Lung (tissue), 12 donors: ENCODE data around the gene CD47. TPM values are rescaled to one million over a fixed set of nuclear protein-coding genes. Genes with fewer than 3 reads are reported as not detected.

Experiments used
- ATAC-seq: fragments of 200-7000 bp; cut with Tn5 transposase; one replicate; pipeline ENCODE4 v1.9.1; 2020; ENCODE audit warnings: moderate number of reproducible peaks; ENCODE audit not compliant: insufficient read depth, low FRiP score
- DNase-seq, 3 donors: peaks; one replicate each; pipeline ENCODE4 v3.0.0-alpha.2; 2013 to 2017
- H3K27ac ChIP-seq, 2 donors: one replicate each; pipeline ENCODE4 v1.5.1; 2013; ENCODE audit warnings: mild to moderate bottlenecking in 2 of 2, moderate library complexity in 2 of 2, control low read depth in 1 of 2, inconsistent platforms in 1 of 2, low read depth in 1 of 2, low read length in 1 of 2
- H3K27me3 ChIP-seq, 3 donors: one replicate each; pipeline ENCODE4 v1.5.1; 2013; ENCODE audit warnings: low read length in 2 of 3; ENCODE audit not compliant: control insufficient read depth in 3 of 3, insufficient read depth in 3 of 3
- H3K36me3 ChIP-seq, 4 donors: one replicate each; pipeline ENCODE4 v1.5.1; 2013; ENCODE audit warnings: low read length in 4 of 4, mild to moderate bottlenecking in 1 of 4, moderate library complexity in 1 of 4; ENCODE audit not compliant: control insufficient read depth in 4 of 4, insufficient read depth in 4 of 4
- H3K4me1 ChIP-seq, 5 donors: one replicate each; pipeline ENCODE4 v1.5.1; 2013; ENCODE audit warnings: low read length in 5 of 5, mild to moderate bottlenecking in 2 of 5, moderate library complexity in 1 of 5; ENCODE audit not compliant: control insufficient read depth in 5 of 5, insufficient read depth in 5 of 5
- H3K4me3 ChIP-seq: one replicate; pipeline ENCODE4 v1.5.1; 2013; ENCODE audit warnings: mild to moderate bottlenecking, control low read depth, moderate library complexity
- H3K9ac ChIP-seq, 2 donors: one replicate each; pipeline ENCODE4 v1.5.1; 2013; ENCODE audit warnings: low read length in 2 of 2, control low read depth in 1 of 2; ENCODE audit not compliant: insufficient read depth in 1 of 2
- H3K9me3 ChIP-seq, 4 donors: one replicate each; pipeline ENCODE4 v1.5.1; 2013; ENCODE audit warnings: low read length in 3 of 4, mild to moderate bottlenecking in 1 of 4, moderate library complexity in 1 of 4; ENCODE audit not compliant: control insufficient read depth in 4 of 4, insufficient read depth in 3 of 4
- CTCF ChIP-seq: IDR thresholded peaks from 2 replicates; pipeline ENCODE4 v1.5.1; 2012; ENCODE audit warnings: mild to moderate bottlenecking; ENCODE audit errors: control extremely low read depth, extremely low read depth
- WGBS, 2 donors: extraction: QIAGEN DNeasy Blood & Tissue Kit; methylation state at CpG; one replicate each; pipeline ENCODE4 v1.1.7; 2013; 5-methylcytosine and 5-hydroxymethylcytosine counted together
- polyA plus RNA-seq, 2 donors: library from polyadenylated mRNA; stranded (reverse); fragments of 200-250 nt; gene quantifications; one replicate each; pipeline ENCODE4 v1.2.1, GENCODE V29; 2013
- total RNA-seq, 2 donors: library from RNA; depleted of rRNA in 1 of 2; stranded (reverse); fragments of >200 nt in 1 of 2; gene quantifications; one replicate each; pipeline ENCODE4 v1.2.1, GENCODE V29; 2014 to 2021
- donor health status: control.
- donor health status: control.
- donor health status: Bipolar disorder and iron deficiency.
- donor health status: healthy.
- donor health status: DM: yes; HTN: yes; CAD: no.

CD47 gene
- total and polyA plus RNA-seq, 4 donors = 115 to 410 (median 133) TPM

- Histone ChIP-seq H3K9ac (no peak overlapping the region), H3K9me3 (no peaks in the 10 kb centered on the region), H3K27ac (no peak overlapping the region), H3K36me3 (peaks cover 0 to 14% (median 3%) of the 10 kb centered on the region in 4 donors), H3K4me1 (peaks cover 4 to 14% (median 6%) of the 10 kb centered on the region in 5 donors), H3K27me3 (no peaks in the 10 kb centered on the region), H3K4me3 (no peak overlapping the region)
- no peak for ATAC-seq
- no peak for TF ChIP-seq CTCF
- DNase-seq = peak in 2 of 3 donors; percentile 19 to 60
- 74 to 89% methylated on average over 1 of the region's 1 CpG for WGBS, 2 donors
Measured at GRCh38 chr3:108041253-108041652, 49.6 kb downstream of the CD47 start.

- H3K9ac ChIP-seq = no peak overlapping the region
- ATAC-seq (peak; percentile 19), DNase-seq (no peak)
- no peaks in the 10 kb centered on the region for H3K9me3 ChIP-seq
- H3K4me1 ChIP-seq = peaks cover 6 to 16% (median 9%) of the 10 kb centered on the region in 5 donors
- 60 to 89% methylated on average over 3 of the region's 3 CpGs for WGBS, 2 donors
- no peak overlapping the region for H3K27ac ChIP-seq
- H3K4me3 ChIP-seq = no peak overlapping the region
- no peaks in the 10 kb centered on the region for H3K27me3 ChIP-seq
- peaks cover 0 to 10% (median under 1%) of the 10 kb centered on the region in 4 donors for H3K36me3 ChIP-seq
- TF ChIP-seq CTCF = no peak
Measured at GRCh38 chr3:108037770-108038169, 53.1 kb downstream of the CD47 start.

- WGBS, 2 donors = 73 to 81% methylated on average over 12 of the region's 12 CpGs
- no peak for ATAC-seq
- H3K27ac ChIP-seq = peak overlapping the region in 1 of 2 donors; percentile 26
- H3K4me1 ChIP-seq = peaks cover 6 to 16% (median 9%) of the 10 kb centered on the region in 5 donors
- peaks cover 0 to 5% (median 0%) of the 10 kb centered on the region in 4 donors for H3K36me3 ChIP-seq
- no peak overlapping the region for H3K9ac ChIP-seq
- no peak for TF ChIP-seq CTCF
- no peaks in the 10 kb centered on the region for H3K9me3 ChIP-seq
- H3K4me3 ChIP-seq = no peak overlapping the region
- peak in 2 of 3 donors; percentile 11 to 41 for DNase-seq
- H3K27me3 ChIP-seq = no peaks in the 10 kb centered on the region
Measured at GRCh38 chr3:108036984-108037741, 53.7 kb downstream of the CD47 start.
